Activated CD4-positive, alpha-beta T cell treated with anti-CD3 and anti-CD28 coated beads, Interleukin-2, amount 50 U/mL, for 16 hours (primary cell): Measurements from ENCODE around the gene TRERF1.

Experiments
- DNase-seq: peaks from one replicate; pipeline ENCODE4 v3.0.0-alpha.2; 2020

The TRERF1 gene

DNA sequence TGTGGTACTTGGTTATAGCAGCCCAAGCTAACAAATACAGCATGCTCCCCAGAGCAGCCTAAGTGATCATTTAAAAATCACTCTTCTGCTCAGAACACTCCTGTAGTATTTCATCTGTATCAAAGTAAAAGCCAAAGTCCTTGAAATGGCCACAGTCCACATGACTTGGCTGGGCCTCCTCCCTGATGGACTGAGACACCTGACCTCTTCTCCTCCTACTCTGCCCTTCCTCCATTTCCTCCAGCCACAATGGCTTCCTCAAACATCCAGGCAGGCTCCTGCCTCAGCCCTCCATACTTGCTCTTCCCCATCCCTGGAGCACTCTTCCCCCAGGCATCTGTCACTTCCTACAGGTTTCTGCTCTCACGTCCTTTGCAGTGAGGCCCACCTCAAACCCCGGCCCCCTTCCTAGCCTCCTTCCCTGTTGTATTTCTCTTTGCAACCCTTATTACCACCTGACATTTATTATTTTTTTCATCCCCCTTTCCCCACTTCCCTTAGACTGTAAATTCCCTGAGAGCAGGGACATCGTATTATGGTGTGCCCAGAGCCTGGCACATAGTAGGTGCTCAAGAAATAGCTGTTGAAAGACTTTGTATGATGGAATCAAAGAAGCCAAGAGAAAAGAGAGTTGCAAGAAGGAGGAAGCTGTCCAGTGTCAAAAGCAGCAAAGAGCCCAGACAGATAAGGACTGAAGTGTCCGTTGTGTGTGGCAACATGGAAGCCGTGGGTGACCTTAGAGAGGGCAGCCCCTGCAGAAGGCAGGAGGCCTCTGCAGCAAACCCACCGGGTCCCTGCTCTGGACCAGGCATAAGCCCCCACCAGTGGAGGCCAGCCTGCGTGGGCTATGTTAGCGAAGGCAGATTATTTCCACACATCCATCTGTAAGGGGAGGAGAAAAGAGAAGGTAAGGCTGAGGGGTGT, 87.5 kb downstream of the TRERF1 start:
- no peak for DNase-seq

DNA sequence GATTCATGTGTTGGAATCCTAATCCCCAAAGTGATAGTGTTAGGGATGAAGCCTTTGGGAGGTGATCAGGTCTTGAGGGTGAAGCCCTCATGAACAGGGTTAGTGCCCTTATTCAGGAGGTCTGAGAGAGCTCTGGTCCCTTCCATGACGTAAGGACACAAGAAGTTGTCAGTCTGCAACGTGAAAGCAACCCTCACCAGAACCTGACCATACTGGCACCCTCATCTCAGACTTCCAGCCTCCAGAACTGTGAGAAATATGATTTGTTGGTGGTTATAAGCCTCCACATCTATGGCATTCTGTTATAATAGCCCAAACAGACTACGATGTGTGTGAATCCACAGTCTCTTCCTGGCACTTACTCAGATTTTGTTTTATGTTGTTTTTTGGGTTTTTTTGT, 90.7 kb downstream of the TRERF1 start:
- DNase-seq: no peak

DNA sequence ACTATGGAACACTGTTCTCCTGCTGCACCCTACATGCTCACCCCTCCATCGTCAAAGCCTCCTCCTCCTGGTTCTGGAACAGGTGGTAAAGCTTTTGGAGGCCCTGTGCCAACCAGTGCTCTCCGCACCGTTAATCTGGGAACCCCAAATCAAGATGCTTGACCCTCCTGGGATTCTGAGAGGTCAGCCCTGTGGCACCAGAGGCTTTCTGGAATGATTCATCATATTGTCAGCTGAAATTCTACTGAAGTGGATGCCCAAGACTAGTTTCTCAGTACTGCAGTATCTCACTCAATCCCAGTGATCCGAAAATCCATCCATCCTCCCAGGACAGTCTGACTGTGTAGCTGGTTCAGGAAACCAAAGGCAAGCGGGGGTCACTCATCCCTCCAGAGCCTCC, 92.7 kb downstream of the TRERF1 start:
- DNase-seq: no peak

GRCh38 chr6:42355416-42355815, 96.3 kb downstream of the TRERF1 start:
- no peak for DNase-seq

GRCh38 chr6:42354702-42355101, 97.0 kb downstream of the TRERF1 start:
- DNase-seq: no peak

DNA sequence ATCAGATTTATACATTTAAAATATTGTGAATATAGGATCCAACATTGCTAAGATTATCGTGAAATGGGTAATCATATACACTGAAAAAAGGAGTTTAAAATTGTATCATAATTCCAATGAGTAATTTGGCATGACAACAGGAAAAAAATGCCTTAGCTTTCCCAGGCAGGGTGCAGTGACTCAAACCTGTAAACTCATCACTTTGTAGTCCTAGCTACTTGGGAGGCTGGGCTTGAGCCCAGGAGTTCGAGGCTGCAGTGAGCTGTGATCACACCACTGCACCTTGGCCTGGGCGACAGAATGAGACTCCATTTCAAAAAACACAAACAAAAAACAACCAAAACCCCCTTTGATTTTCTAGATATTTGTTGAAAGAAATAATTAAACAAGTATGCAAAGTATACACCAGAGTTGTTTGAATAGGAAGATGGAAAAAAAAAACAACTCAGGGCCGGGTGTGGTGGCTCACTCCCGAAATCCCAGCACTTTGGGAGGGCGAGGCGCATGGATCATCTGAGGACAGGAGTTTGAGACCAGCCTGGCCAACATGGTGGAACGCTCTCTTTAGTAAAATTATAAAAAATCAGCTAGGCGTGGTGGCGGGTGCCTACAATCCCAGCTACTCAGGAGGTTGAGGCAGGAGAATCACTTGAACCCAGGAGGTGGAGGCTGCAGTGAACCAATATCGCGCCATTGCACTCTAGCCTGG, 98.7 kb downstream of the TRERF1 start:
- DNase-seq: no peak

DNA sequence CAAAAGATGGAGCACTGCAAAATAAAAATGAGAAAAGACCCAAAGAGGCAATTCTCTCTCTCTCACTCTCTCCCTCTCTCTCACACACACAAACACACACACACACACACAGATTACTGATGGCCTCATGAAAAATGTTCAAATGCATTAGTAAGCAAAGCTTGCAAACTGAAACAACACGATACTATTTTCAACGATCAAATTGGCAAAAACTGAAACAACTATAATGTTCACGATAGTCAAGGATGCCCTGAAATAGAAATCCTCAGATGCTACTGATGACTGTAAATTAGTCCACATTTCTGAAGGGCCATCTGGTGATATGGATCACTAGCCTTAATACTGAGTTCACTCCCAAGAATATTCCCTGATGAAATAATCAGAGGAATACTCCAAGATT, 100.8 kb downstream of the TRERF1 start:
- DNase-seq: no peak

DNA sequence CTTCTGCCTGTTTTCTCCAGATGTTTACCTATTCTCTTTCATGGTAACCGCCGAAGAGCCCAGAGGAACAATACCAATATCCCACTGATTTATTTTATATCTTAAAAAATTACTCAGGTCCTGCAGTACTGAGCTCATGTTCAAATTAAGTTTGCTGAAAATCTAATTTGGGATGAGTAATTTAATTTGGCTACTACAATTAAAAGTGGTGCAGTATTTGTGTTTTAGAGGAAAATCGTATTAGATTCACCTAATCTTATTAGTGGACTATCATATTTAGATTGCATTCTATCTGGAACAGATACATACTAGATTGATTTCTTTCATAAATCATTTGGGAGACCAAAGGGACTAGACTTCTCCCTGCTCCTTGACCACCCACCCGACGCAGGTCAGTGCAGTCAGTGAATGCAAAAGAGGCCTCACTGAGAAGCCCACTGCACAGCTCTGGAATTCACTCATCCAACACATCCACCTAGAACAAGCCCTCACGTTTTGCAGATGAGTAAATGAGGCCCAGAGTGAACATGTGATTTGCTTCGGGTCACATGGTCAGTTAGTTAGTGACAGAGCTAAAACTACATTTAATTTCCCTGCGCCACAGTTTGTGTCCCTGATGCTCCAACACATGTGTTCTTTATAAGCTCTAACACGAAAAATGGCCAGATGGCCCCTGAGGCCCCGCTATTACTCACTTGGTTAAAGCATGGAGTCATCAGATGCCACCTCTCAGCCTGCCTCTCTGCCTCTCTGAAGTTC, 101.8 kb downstream of the TRERF1 start:
- no peak for DNase-seq

- DNase-seq: peak; percentile 49
Measured at GRCh38 chr6:42347456-42347855, 104.3 kb downstream of the TRERF1 start.

GRCh38 chr6:42345696-42346416, 105.9 kb downstream of the TRERF1 start:
- peak; percentile 76 for DNase-seq

- no peak for DNase-seq
Measured at GRCh38 chr6:42344756-42345155, 107.0 kb downstream of the TRERF1 start.

DNA sequence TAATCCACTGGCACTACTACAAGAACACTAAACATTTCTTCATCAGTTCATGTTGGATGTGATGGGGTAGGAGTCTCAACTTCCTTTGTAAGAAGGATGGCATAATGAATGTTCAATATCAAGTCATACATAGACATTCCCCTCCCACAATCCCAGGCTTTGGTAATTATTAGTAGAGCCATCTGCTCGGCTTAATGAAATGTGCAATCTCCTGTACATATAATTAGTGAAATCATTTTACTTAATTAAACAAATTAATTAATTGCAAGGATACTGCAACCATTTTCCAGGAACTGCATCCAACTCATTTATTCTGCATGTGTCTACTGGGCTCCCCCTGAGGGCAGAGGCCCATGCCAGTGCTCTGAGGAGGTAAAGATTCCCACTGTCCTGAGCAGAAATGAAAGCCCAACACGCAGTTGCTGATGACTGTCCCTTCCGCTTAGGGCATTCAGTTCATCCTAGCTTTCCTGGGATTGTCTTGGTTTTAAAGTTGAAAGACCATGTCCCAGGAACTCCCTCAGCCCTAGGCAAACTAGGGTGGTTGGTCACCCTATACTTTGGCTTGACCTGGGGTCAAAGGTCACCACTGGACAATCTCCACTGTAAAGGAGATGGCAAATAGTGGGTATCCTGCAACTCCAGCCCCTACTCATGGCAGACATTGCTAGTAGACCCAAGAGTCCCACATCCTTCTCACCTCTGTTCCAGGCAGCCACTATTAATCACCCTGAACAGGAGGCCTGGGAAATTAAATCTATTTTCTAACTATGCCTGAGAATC, 109.8 kb downstream of the TRERF1 start:
- no peak for DNase-seq

DNA sequence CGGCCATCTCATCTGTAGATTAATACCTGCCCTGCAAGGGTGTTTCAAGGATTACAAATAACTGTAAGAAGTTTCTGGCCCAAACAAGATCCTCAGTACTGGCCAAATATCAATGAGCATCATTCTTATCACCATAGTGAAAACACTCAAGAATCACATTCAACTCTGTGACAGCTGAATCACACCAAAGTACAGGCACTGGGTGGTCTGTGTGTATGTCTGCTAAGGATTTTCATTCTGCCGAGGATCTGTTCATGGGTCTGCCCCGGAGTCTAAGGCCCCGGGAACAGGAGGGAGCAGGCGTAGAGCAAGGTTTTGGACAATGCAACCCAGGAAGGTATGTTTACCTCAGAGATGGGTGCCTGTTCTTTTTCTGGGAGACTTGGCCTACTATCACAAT, 110.5 kb downstream of the TRERF1 start:
- no peak for DNase-seq

DNA sequence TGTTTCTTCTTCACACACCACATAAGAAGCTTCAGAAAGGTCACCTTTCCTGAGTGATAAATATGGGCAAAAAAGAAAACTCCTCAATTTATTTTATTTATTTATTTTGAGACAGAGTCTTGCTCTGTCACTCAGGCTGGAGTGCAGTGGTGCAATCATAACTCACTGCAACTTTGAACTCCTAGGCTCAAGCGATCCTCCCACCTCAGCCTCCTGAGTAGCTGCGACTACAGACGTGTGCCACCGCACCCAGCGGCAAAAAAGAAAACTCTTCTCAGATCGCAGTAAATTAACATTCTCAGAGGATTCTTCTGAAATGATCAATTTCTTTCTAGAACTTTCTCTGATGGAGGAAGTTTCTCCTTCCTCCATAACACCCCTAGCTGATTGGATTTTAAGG, 111.2 kb downstream of the TRERF1 start:
- DNase-seq: peak; percentile 63

DNA sequence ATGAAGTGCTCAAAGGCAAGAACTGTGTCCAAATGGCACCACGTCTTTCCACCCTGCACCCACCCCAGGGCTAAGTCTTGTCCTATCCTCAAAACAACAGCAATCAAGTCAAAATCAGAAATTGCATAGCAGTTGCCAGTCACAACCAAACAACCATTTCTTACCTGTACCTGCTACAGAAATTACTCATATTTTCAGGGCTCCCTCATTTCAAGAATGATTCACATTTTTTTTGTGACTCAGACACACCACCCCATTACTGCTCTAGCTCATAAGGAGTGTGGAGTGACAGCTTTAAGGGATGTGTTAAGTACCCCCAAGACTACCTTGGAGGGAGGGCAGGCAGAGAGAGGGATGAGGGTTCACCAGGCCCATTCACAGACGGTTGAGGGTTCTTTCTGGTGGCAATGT, 111.7 kb downstream of the TRERF1 start:
- DNase-seq: peak; percentile 96

DNA sequence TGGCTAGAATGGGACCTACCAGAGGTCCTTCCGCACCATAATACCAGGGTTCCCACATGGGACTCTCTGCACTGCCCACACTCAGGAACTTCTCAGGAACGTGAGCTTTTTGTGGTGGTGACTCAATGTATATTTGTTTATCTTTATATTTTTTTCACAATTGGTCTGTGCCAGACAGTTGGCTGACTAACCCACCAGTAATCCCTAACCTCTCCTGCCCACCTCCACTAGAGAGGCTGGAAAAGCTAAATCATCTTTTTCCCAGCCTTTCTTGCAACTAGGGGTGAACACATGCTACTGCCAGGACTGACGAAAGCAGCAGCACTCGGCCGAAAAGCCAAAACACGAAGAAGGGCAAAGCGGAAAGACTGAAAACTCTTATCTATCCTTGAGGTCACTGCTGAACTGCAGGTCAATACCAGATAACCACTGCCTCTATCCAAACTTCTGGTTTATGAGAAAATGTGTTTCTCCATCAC, 112.9 kb downstream of the TRERF1 start:
- DNase-seq: peak; percentile 66

DNA sequence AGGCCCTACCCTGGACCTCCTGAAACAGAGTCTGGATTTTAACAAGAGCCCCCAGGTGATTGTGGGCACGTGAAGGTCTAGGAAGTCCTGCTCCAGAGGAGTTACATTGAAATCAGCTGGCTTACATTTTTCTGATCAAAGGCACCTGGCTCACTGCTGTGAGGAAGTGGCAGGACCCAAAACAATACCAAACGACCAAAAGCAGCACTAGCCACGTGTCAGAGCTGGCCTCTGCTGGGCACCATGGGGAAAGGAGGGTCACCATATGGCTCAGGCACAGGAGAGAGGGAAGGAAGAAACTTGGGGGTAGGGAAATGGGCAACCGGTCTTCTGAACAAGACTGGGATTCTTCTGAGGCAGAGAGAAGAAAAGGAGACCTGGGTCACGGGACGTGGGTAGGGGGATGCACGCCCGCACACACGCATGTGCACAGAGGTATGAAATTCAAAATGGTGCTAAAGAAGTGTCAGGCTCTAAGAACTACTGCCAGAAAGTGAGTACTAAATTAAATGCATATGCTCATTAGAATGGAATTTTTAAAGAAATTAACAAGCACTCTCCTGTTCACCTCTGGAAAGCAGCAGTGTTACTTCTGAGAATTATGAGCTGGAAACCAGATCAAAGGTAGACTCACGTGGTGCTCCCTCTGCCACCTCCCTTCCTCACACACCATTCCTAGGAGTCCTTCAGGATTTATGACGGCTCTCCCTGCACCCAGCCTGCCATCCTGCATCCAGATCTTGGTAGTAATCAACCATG, 113.6 kb downstream of the TRERF1 start:
- DNase-seq: no peak

DNA sequence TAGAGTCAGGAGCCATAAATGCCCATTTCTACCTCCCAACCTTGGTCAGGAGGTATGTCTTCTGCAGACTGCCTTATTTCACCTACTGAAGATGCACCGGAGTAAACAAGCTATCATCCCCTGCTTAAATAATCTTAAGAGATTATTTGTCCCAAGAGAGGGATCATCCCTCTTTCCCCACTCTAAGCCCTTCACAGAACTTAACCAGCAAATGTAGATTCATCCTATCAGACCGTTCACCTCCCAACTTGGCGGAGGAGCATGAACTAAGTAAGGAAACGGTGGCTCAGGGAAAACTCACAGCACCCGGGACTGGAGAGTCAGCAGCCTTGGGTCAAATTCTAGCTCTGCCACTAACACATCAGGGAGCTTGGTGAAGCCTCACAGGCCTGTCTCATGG, 115.3 kb downstream of the TRERF1 start:
- DNase-seq: no peak

DNA sequence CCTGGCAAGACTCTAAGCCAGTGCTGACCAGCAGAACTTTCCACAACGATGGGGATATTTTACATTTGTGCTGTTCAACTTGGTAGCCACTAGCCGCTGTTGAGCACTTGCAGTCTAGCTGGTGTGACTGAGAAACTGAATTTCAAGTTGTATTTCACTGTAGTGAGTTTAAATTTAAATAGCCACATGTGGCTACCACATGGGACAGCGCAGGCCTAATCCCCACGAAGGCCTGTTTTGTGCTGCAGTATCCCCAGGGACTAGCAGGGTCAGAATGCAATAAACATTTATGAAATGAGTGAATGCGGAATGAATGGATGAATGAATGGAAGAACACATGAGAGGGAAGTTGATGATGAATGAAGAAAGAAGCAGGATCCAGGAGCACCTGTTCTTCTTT, 115.8 kb downstream of the TRERF1 start:
- DNase-seq: no peak

DNA sequence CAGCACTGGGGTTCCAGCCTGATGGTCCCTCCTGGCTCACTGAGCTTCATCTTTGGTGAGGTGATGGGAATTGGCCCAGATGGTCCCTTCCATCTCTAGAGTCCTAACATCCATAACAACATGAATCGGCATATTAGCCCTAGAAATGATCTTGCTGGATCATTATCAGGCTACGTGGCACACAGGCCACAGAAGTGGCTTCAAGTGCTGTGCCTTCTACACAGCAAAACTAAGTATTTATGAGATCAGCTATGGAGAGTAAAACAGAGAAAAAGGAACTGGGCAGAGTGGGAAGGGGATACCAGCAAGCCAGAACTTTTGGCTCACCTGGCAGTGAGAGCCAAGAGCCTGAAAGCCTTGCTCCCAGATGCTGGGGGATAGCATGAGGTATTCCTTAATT, 116.9 kb downstream of the TRERF1 start:
- DNase-seq: no peak

- DNase-seq: no peak
Measured at GRCh38 chr6:42333612-42334011, 118.1 kb downstream of the TRERF1 start.
